ENCODE measurements around the gene SFTA2.

The SFTA2 gene

GRCh38 chr6:30944051-30944450 lies 12.1 kb upstream of the SFTA2 start:
- no peak overlapping the region for H3K4me3 ChIP-seq (ENCODE audit: low read depth, low read length)
- no peak for TF ChIP-seq CTCF (IDR thresholded peaks at IDR 0.05; ENCODE audit: borderline replicate concordance, insufficient read depth, low read depth, low read length)

- no peak overlapping the region for H3K4me3 ChIP-seq (ENCODE audit: low read depth, low read length)
- TF ChIP-seq CTCF (IDR thresholded peaks at IDR 0.05; ENCODE audit: borderline replicate concordance, insufficient read depth, low read depth, low read length) = no peak
Observed at GRCh38 chr6:30942338-30943060, 10.5 kb upstream of the SFTA2 start.

- no peak for TF ChIP-seq CTCF (IDR thresholded peaks at IDR 0.05; ENCODE audit: borderline replicate concordance, insufficient read depth, low read depth, low read length)
- H3K4me3 ChIP-seq (ENCODE audit: low read depth, low read length) = no peak within 1 kb of the TSS
Observed at GRCh38 chr6:30940361-30940986, 8.5 kb upstream of the SFTA2 start, which contains the start of gene MUCL3. Gene MUCL3, plus strand, starts transcription at chr6:30940973. Its CDS starts 27 bp downstream, at chr6:30941000.

GRCh38 chr6:30939473-30939872 lies 7.5 kb upstream of the SFTA2 start:
- H3K4me3 ChIP-seq (ENCODE audit: low read depth, low read length) = no peak overlapping the region
- no peak for TF ChIP-seq CTCF (IDR thresholded peaks at IDR 0.05; ENCODE audit: borderline replicate concordance, insufficient read depth, low read depth, low read length)

- no peak overlapping the region for H3K4me3 ChIP-seq (ENCODE audit: low read depth, low read length)
- no peak for TF ChIP-seq CTCF (IDR thresholded peaks at IDR 0.05; ENCODE audit: borderline replicate concordance, insufficient read depth, low read depth, low read length)
Observed at GRCh38 chr6:30938730-30939129, 6.8 kb upstream of the SFTA2 start.

- no peak for TF ChIP-seq CTCF (IDR thresholded peaks at IDR 0.05; ENCODE audit: borderline replicate concordance, insufficient read depth, low read depth, low read length)
- no peak overlapping the region for H3K4me3 ChIP-seq (ENCODE audit: low read depth, low read length)
Observed at GRCh38 chr6:30937265-30937664, 5.3 kb upstream of the SFTA2 start.

- no peak overlapping the region for H3K4me3 ChIP-seq (ENCODE audit: low read depth, low read length)
- TF ChIP-seq CTCF (IDR thresholded peaks at IDR 0.05; ENCODE audit: borderline replicate concordance, insufficient read depth, low read depth, low read length) = no peak
Observed at GRCh38 chr6:30935018-30935417, 3.0 kb upstream of the SFTA2 start.
